WTC11 (cell line): ENCODE results near the gene MED12L. TPM values are rescaled to one million over a fixed set of nuclear protein-coding genes. Genes with fewer than 3 reads are reported as not detected.

Source experiments
- ATAC-seq: fragments of 200-7000 bp; cut with Tn5 transposase; 2 replicates; pipeline ENCODE4 v1.10.0; 2021; ENCODE audit warnings: mild to moderate bottlenecking, moderate library complexity
- CTCF ChIA-PET: fragments of 300-600 bp; sonication (Branson Sonifier 250); formaldehyde crosslinking; loops from one replicate; lab custom pipeline; 2021; ENCODE audit warnings: antibody characterized with exemption; lab: Charles Lee
- POLR2A ChIA-PET: fragments of 350-600 bp; sonication (Branson Sonifier 250); formaldehyde crosslinking; loops from one replicate; lab custom pipeline; 2021; ENCODE audit warnings: antibody characterized with exemption; lab: Charles Lee
- DNase-seq: peaks from one replicate; pipeline ENCODE4 v3.0.0; 2021; ENCODE audit warnings: low spot score
- H3K27ac Mint-ChIP-seq: 2 replicates; pipeline ENCODE4 v1.8.0; 2021; ENCODE audit warnings: mixed read lengths
- H3K27me3 Mint-ChIP-seq: 2 replicates; pipeline ENCODE4 v1.8.0; 2021; ENCODE audit warnings: low read depth, mild to moderate bottlenecking, moderate library complexity, mixed read lengths
- H3K36me3 Mint-ChIP-seq: 2 replicates; pipeline ENCODE4 v1.8.0; 2021; ENCODE audit warnings: mixed read lengths
- H3K4me1 Mint-ChIP-seq: 2 replicates; pipeline ENCODE4 v1.8.0; 2022; ENCODE audit warnings: mixed read lengths
- H3K4me3 Mint-ChIP-seq: 2 replicates; pipeline ENCODE4 v1.8.0; 2021; ENCODE audit warnings: mild to moderate bottlenecking, moderate library complexity, mixed read lengths
- H3K9me3 Mint-ChIP-seq: 2 replicates; pipeline ENCODE4 v1.8.0; 2021; ENCODE audit warnings: mixed read lengths
- AR ChIP-seq: fragments of 250-450 bp; sonication (Bioruptor Pico); IDR thresholded peaks from 2 replicates; pipeline ENCODE4 v1.9.0; 2021; ENCODE audit warnings: mild to moderate bottlenecking
- ARID4B ChIP-seq: sonication (generic); formaldehyde crosslinking; IDR thresholded peaks from 2 replicates; pipeline ENCODE4 v1.8.0; 2023; ENCODE audit warnings: missing genetic modification reagents, mild to moderate bottlenecking, borderline replicate concordance
- ATF1 ChIP-seq: sonication (generic); formaldehyde crosslinking; IDR thresholded peaks from 2 replicates; pipeline ENCODE4 v1.8.1; 2023; ENCODE audit warnings: mild to moderate bottlenecking, moderate library complexity, missing genetic modification reagents
- CDX4 ChIP-seq: fragments of 250-450 bp; sonication (Bioruptor Pico); IDR thresholded peaks from 2 replicates; pipeline ENCODE4 v1.9.0; 2021; ENCODE audit warnings: moderate library complexity, mild to moderate bottlenecking, inconsistent platforms, borderline replicate concordance
- NR1H2 ChIP-seq: sonication (generic); formaldehyde crosslinking; IDR thresholded peaks from 2 replicates; pipeline ENCODE4 v1.9.0; 2021; ENCODE audit warnings: mild to moderate bottlenecking, moderate library complexity, missing genetic modification reagents
- NR2C2 ChIP-seq: sonication (generic); formaldehyde crosslinking; IDR thresholded peaks from 2 replicates; pipeline ENCODE4 v1.8.0; 2022; ENCODE audit warnings: mild to moderate bottlenecking, missing genetic modification reagents
- PRDM15 ChIP-seq: sonication (generic); formaldehyde crosslinking; IDR thresholded peaks from 2 replicates; pipeline ENCODE4 v1.8.0; 2022; ENCODE audit warnings: missing genetic modification reagents
- PREB ChIP-seq: sonication (generic); formaldehyde crosslinking; IDR thresholded peaks from 2 replicates; pipeline ENCODE4 v1.8.1; 2022; ENCODE audit warnings: mild to moderate bottlenecking, missing genetic modification reagents, moderate library complexity, borderline replicate concordance
- SOX15 ChIP-seq: fragments of 250-450 bp; sonication (Bioruptor Pico); IDR thresholded peaks from 2 replicates; pipeline ENCODE4 v1.9.0; 2021; ENCODE audit warnings: mild to moderate bottlenecking
- TEAD1 ChIP-seq: sonication (generic); formaldehyde crosslinking; IDR thresholded peaks from 2 replicates; pipeline ENCODE4 v1.8.0; 2022; ENCODE audit warnings: mild to moderate bottlenecking, missing genetic modification reagents
- ZNF425 ChIP-seq: fragments of 250-450 bp; sonication (Bioruptor Pico); conservative IDR thresholded peaks from 2 replicates; pipeline ENCODE4 v1.9.0; 2021; ENCODE audit warnings: mild to moderate bottlenecking
- ZSCAN18 ChIP-seq: fragments of 250-450 bp; sonication (Bioruptor Pico); IDR thresholded peaks from 2 replicates; pipeline ENCODE4 v2.1.2; 2022; ENCODE audit warnings: mild to moderate bottlenecking, moderate library complexity
- total RNA-seq: library from RNA; stranded (reverse); gene quantifications from 3 replicates; pipeline ENCODE4 v1.2.3, GENCODE V29; 2021

MED12L gene
- total RNA-seq, 1 experiment from 2014 or later = 27.4 TPM

- no peak for TF ChIP-seq AR (CRISPR knock-in tag)
These were observed 174.2 kb downstream of the MED12L start (continued) for GRCh38 chr3:151259664-151260063.

GRCh38 chr3:151262871-151263525, 177.5 kb downstream of the MED12L start:
- POLR2A ChIA-PET = interaction anchor here (0.6 kb wide), 1 partner anchor 162 kb away, joined by 6 read pairs; no protein-coding TSS in a partner anchor
- no peaks in the 10 kb centered on the region for H3K27me3 Mint-ChIP-seq
- peak overlapping the region; percentile 0; the same call in 1 of the 2 replicates for H3K27ac Mint-ChIP-seq
- ATAC-seq (peak; percentile 17; the same call in 1 of the 2 replicates), DNase-seq (no peak)
- no peak overlapping the region for H3K4me3 Mint-ChIP-seq
- H3K36me3 Mint-ChIP-seq = 0 out of 2 replicates have a peak, but pooled peaks cover 4% of the 10 kb centered on the region
- peaks cover 19% of the 10 kb centered on the region for H3K4me1 Mint-ChIP-seq
- CTCF ChIA-PET = no interaction called here
- H3K9me3 Mint-ChIP-seq = no peaks in the 10 kb centered on the region
- TF ChIP-seq NR2C2 (CRISPR knock-in tag) (no peak), NR1H2 (CRISPR knock-in tag) (no peak), CDX4 (CRISPR knock-in tag) (no peak), ZSCAN18 (CRISPR knock-in tag) (no peak), AR (CRISPR knock-in tag) (no peak), TEAD1 (CRISPR knock-in tag) (no peak), PREB (CRISPR knock-in tag) (no peak), PRDM15 (CRISPR knock-in tag) (no peak), ARID4B (CRISPR knock-in tag) (no peak), SOX15 (CRISPR knock-in tag) (no peak), ZNF425 (no peak), ATF1 (CRISPR knock-in tag) (no peak)
